T-helper 2 cell treated with Interferon-gamma antibody and Interleukin-4, amounts not matched to agents 5 μg/mL and 100 μg/mL, for 36 hours (primary cell): Measurements from ENCODE around the gene STON2.
A peak's percentile ranks its signal among the peaks of the same experiment; 100 is the strongest.

Source experiments
- DNase-seq: peaks from one replicate; pipeline ENCODE4 v3.0.0; 2021; ENCODE audit warnings: low spot score
- H3K27ac Mint-ChIP-seq: one replicate; pipeline ENCODE4 v1.8.0; 2021; ENCODE audit warnings: mild to moderate bottlenecking, mixed read lengths
- H3K27me3 Mint-ChIP-seq: one replicate; pipeline ENCODE4 v1.8.0; 2021; ENCODE audit warnings: low read depth, mixed read lengths
- H3K36me3 Mint-ChIP-seq: one replicate; pipeline ENCODE4 v1.8.0; 2021; ENCODE audit warnings: low read depth, mixed read lengths
- H3K4me1 Mint-ChIP-seq: one replicate; pipeline ENCODE4 v1.8.0; 2021; ENCODE audit warnings: low read depth, mixed read lengths
- H3K4me3 Mint-ChIP-seq: one replicate; pipeline ENCODE4 v1.8.0; 2022; ENCODE audit warnings: mild to moderate bottlenecking, moderate library complexity, mixed read lengths
- H3K9me3 Mint-ChIP-seq: one replicate; pipeline ENCODE4 v1.8.0; 2021; ENCODE audit warnings: mixed read lengths

The STON2 gene

GRCh38 chr14:81400202-81400678, at the start of gene STON2:
Gene STON2 (minus strand): TSS chr14:81400324. CDS start chr14:81398382, 1,942 bp downstream.
- Mint-ChIP-seq H3K27me3 (no peaks in the 10 kb centered on the region), H3K4me1 (peaks cover 3% of the 10 kb centered on the region), H3K36me3 (no peaks in the 10 kb centered on the region), H3K9me3 (no peaks in the 10 kb centered on the region), H3K27ac (no peak within 1 kb of the TSS), H3K4me3 (no peak within 1 kb of the TSS)
- DNase-seq: no peak

- Mint-ChIP-seq H3K4me1 (peaks cover 2% of the 10 kb centered on the region), H3K27me3 (peaks cover 3% of the 10 kb centered on the region), H3K27ac (no peak overlapping the region), H3K4me3 (no peak overlapping the region), H3K36me3 (no peaks in the 10 kb centered on the region), H3K9me3 (no peaks in the 10 kb centered on the region)
- DNase-seq: no peak
Observed at GRCh38 chr14:81449576-81449975, 49.5 kb upstream of the STON2 start.

- no peak overlapping the region for H3K4me3 Mint-ChIP-seq
- peaks cover 2% of the 10 kb centered on the region for H3K4me1 Mint-ChIP-seq
- no peak for DNase-seq
- H3K27me3 Mint-ChIP-seq: peaks cover 3% of the 10 kb centered on the region
- H3K9me3 Mint-ChIP-seq: no peaks in the 10 kb centered on the region
- H3K36me3 Mint-ChIP-seq: no peaks in the 10 kb centered on the region
- no peak overlapping the region for H3K27ac Mint-ChIP-seq
Observed at GRCh38 chr14:81449114-81449513, 49.0 kb upstream of the STON2 start.

GRCh38 chr14:81447021-81447764, 47.1 kb upstream of the STON2 start:
- Mint-ChIP-seq H3K4me1 (no peaks in the 10 kb centered on the region), H3K27ac (no peak overlapping the region), H3K36me3 (no peaks in the 10 kb centered on the region), H3K27me3 (peaks cover 8% of the 10 kb centered on the region), H3K9me3 (no peaks in the 10 kb centered on the region), H3K4me3 (no peak overlapping the region)
- DNase-seq: no peak

- Mint-ChIP-seq H3K27ac (no peak overlapping the region), H3K9me3 (no peaks in the 10 kb centered on the region), H3K4me1 (no peaks in the 10 kb centered on the region), H3K4me3 (no peak overlapping the region), H3K27me3 (peaks cover 12% of the 10 kb centered on the region), H3K36me3 (no peaks in the 10 kb centered on the region)
- no peak for DNase-seq
Observed at GRCh38 chr14:81446279-81447007, 46.3 kb upstream of the STON2 start.

- peaks cover 4% of the 10 kb centered on the region for H3K4me1 Mint-ChIP-seq
- no peaks in the 10 kb centered on the region for H3K36me3 Mint-ChIP-seq
- no peak overlapping the region for H3K4me3 Mint-ChIP-seq
- no peaks in the 10 kb centered on the region for H3K9me3 Mint-ChIP-seq
- H3K27me3 Mint-ChIP-seq: peaks cover 40% of the 10 kb centered on the region
- H3K27ac Mint-ChIP-seq: no peak overlapping the region
- no peak for DNase-seq
Observed at GRCh38 chr14:81441626-81442134, 41.6 kb upstream of the STON2 start.

GRCh38 chr14:81440041-81440440, 39.9 kb upstream of the STON2 start:
- Mint-ChIP-seq H3K27me3 (peaks cover 48% of the 10 kb centered on the region), H3K9me3 (no peaks in the 10 kb centered on the region), H3K27ac (no peak overlapping the region), H3K4me3 (no peak overlapping the region), H3K36me3 (no peaks in the 10 kb centered on the region), H3K4me1 (peaks cover 7% of the 10 kb centered on the region)
- no peak for DNase-seq

- H3K27ac Mint-ChIP-seq: no peak overlapping the region
- peaks cover 7% of the 10 kb centered on the region for H3K4me1 Mint-ChIP-seq
- no peaks in the 10 kb centered on the region for H3K9me3 Mint-ChIP-seq
- peaks cover 69% of the 10 kb centered on the region for H3K27me3 Mint-ChIP-seq
- no peaks in the 10 kb centered on the region for H3K36me3 Mint-ChIP-seq
- no peak for DNase-seq
- H3K4me3 Mint-ChIP-seq: peak overlapping the region; percentile 62
Observed at GRCh38 chr14:81437244-81437643, 37.1 kb upstream of the STON2 start.

GRCh38 chr14:81436296-81437138, 36.4 kb upstream of the STON2 start:
- peak; percentile 46 for DNase-seq
- Mint-ChIP-seq H3K9me3 (no peaks in the 10 kb centered on the region), H3K4me1 (peaks cover 7% of the 10 kb centered on the region), H3K27ac (no peak overlapping the region), H3K36me3 (no peaks in the 10 kb centered on the region), H3K27me3 (peaks cover 67% of the 10 kb centered on the region), H3K4me3 (peak overlapping the region; percentile 66)

GRCh38 chr14:81435391-81436295, 35.5 kb upstream of the STON2 start:
- Mint-ChIP-seq H3K9me3 (no peaks in the 10 kb centered on the region), H3K27ac (no peak overlapping the region), H3K36me3 (no peaks in the 10 kb centered on the region), H3K27me3 (peaks cover 61% of the 10 kb centered on the region), H3K4me3 (peak overlapping the region; percentile 75), H3K4me1 (peaks cover 7% of the 10 kb centered on the region)
- DNase-seq: peak; percentile 5

GRCh38 chr14:81435048-81435390, 34.9 kb upstream of the STON2 start:
- Mint-ChIP-seq H3K27ac (no peak overlapping the region), H3K9me3 (no peaks in the 10 kb centered on the region), H3K4me1 (peaks cover 7% of the 10 kb centered on the region), H3K36me3 (no peaks in the 10 kb centered on the region), H3K4me3 (peak overlapping the region; percentile 75), H3K27me3 (peaks cover 58% of the 10 kb centered on the region)
- no peak for DNase-seq

GRCh38 chr14:81434230-81434629, 34.1 kb upstream of the STON2 start:
- no peaks in the 10 kb centered on the region for H3K9me3 Mint-ChIP-seq
- peaks cover 7% of the 10 kb centered on the region for H3K4me1 Mint-ChIP-seq
- no peaks in the 10 kb centered on the region for H3K36me3 Mint-ChIP-seq
- no peak for DNase-seq
- H3K27ac Mint-ChIP-seq: no peak overlapping the region
- H3K27me3 Mint-ChIP-seq: peaks cover 60% of the 10 kb centered on the region
- H3K4me3 Mint-ChIP-seq: no peak overlapping the region

GRCh38 chr14:81433378-81433777, 33.3 kb upstream of the STON2 start:
- Mint-ChIP-seq H3K9me3 (no peaks in the 10 kb centered on the region), H3K4me3 (no peak overlapping the region), H3K27ac (no peak overlapping the region), H3K4me1 (peaks cover 7% of the 10 kb centered on the region), H3K36me3 (no peaks in the 10 kb centered on the region), H3K27me3 (peaks cover 51% of the 10 kb centered on the region)
- DNase-seq: no peak
